HG03565 (cell line): ENCODE results near the gene FAM13A.
A peak's percentile ranks its signal among the peaks of the same experiment; 100 is the strongest.
"Not testable (repeated sequence)": the region's sequence is repeated elsewhere in the genome, so short reads cannot be mapped to it uniquely, and the experiment has no call there.

Experiments
- ATAC-seq: cut with Tn5 transposase; IDR thresholded peaks from one replicate; pipeline ENCODE4 v1.9.1; 2021; ENCODE audit warnings: mild to moderate bottlenecking, moderate library complexity; ENCODE audit not compliant: unreplicated experiment

FAM13A gene

DNA sequence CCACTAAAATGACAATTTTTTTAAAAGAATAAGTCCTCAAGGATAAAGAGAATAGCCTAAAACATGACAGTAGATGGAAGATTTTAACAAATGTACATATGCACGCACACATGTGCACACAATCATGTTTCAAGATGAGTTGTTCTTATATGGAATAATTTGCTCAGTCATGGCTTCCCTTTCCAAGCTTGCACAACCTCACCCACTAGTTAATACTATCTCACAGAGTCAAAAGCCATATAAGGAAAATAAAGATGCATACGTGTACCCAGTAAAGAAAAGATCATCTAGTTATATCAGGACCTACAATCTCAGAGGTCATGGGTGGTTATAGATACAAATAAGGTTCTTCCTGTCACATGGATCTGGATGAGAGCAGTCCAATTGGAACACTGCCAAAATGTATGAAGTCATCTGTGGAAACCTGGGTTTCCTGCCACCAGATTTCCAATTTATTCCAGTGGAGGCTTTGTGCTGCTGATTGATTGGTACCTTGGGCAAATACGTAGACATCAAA lies 56.1 kb downstream of the FAM13A start:
- ATAC-seq: no peak

DNA sequence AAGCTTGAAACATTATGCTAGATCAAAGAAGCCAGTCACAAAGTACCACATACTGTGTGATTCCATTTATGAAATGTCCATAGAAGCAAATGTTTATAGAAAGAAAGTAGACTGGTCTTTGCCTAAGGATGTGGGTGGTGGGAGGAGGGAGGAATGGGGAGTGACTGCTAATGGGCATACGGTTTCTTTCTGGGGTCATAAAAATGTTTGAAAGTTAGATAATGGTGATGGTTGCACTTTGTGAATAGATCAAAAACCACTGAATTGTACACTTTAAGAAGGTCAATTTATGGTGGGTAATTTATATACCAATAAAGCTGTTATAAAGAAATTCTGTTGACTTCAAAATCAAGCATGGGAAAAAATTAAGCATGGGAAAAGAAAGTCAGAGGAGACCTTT lies 56.6 kb downstream of the FAM13A start:
- ATAC-seq: no peak

GRCh38 chr4:88999392-88999930 lies 57.5 kb downstream of the FAM13A start:
- no peak for ATAC-seq

- ATAC-seq: no peak
Measured at GRCh38 chr4:88998891-88999290, 58.1 kb downstream of the FAM13A start.

- no peak for ATAC-seq
Measured at GRCh38 chr4:88998001-88998400, 59.0 kb downstream of the FAM13A start.

- no peak for ATAC-seq
Measured at GRCh38 chr4:88995874-88996273, 61.1 kb downstream of the FAM13A start.

GRCh38 chr4:88995257-88995656 lies 61.7 kb downstream of the FAM13A start:
- not testable (repeated sequence) for ATAC-seq

DNA sequence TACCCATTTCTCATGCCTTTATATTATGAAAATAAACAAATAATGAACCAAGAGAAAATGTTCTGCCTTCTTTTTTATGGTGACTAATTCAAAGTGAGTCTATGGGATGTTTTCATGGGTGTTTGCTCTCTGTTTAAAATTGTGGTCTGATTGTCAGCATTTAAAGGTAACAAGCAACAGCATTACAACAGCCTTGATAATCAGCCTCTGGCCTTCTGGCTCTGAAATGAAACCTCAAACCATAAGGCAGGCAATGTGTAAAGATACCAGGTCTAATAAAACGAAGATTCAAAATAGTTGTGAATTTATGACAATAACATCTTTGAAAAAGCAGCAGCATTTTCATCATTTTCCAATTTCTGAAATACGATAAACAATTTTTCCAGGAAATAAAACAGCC lies 63.7 kb downstream of the FAM13A start:
- ATAC-seq: no peak

DNA sequence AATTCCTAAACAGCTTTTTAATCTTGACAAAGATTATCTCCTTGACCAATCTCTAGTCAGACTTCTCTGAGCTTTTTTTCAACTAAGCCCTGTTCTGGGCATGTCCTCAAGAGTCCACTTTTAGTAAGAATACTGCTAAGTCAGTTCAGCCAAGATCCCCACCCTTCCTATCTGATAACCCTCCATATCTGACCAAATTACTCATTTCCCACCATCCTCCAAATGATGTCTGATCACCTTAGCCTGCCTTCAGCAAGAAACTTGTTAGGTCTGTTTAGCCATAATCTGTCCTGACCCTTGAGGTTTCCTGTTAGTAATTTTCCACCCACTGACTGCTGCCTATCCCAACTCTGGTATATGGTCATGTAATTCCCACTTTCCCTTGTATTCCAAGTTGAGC lies 65.2 kb downstream of the FAM13A start:
- no peak for ATAC-seq

DNA sequence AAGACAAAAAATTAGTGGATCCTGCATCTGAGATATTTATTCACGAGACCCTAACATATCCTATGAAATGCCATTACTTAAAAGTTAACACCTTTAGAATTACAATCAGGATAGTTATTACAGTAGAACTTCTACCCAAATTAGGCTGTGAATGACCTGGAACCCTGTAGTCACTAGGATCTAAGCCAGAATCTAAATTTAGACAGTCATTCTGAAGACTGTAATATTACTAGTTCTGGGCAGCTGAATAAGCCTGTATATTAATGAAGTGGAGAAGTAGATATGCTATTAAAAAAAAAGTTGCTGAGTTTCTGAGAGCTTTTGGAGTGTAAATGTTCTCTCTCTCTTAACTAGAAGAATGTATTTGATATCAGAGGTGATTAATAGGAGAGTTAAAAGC lies 67.0 kb downstream of the FAM13A start:
- ATAC-seq: no peak

GRCh38 chr4:88985088-88985773 lies 71.8 kb downstream of the FAM13A start:
- ATAC-seq: no peak

DNA sequence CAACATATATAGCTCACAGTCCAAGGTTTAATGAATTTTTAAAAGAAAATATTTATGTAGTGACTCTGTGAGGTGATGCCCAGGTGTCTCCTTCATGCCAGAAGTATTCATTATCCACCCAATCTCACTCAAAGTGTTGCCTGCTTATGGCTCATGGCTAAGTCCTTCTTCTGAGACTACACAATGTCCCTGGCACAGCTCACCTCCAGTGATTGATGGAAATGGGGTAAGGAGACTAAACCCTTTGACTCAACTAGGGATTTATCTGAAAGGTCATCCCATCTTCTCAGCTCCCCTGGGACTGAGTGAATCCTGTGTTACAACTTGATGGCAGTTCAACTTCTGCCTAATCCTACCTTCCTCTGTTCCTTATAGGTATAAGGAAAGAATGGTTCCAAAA lies 74.2 kb downstream of the FAM13A start:
- ATAC-seq: no peak

DNA sequence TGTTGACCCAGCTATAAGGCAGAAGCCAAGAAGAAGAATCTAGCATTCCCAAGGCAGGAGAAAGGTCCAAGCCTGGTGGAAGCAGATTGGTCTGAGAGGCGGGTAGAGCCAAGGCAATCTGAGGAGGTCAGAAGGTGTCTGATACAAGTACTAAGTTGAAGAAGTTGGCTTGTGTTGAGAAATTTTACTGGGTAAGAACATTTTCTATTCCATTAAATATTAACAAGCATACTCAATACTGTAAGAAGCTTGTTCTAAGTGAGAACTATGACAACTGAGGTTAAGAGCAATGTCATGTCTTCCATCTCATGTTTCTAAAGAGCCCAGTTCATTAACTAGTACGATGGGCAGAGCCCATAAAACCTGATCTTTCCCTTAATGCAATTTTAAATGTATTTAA lies 75.0 kb downstream of the FAM13A start:
- peak; percentile 43 for ATAC-seq

DNA sequence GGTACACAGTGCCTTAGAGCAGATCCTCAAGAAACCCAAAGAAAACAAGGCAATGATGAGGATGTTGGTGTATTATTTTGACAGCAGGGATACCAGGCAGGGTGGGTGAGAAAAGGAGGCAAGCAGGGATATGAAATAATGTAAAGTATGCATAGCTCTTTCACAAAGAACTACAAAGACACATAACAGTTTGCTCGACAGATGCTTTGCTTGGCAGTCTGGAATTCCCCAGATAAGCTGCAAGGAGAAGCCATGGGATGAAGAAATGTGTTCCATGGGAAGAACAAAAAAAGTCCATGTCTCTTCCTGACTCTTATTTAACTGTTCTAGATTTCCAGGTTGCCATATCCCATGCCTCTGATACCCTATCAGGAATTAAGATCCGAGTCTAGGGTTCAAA lies 75.4 kb downstream of the FAM13A start:
- no peak for ATAC-seq

GRCh38 chr4:88979276-88979675 lies 77.7 kb downstream of the FAM13A start:
- no peak for ATAC-seq

- ATAC-seq: no peak
Measured at GRCh38 chr4:88976775-88977035, 80.3 kb downstream of the FAM13A start.

DNA sequence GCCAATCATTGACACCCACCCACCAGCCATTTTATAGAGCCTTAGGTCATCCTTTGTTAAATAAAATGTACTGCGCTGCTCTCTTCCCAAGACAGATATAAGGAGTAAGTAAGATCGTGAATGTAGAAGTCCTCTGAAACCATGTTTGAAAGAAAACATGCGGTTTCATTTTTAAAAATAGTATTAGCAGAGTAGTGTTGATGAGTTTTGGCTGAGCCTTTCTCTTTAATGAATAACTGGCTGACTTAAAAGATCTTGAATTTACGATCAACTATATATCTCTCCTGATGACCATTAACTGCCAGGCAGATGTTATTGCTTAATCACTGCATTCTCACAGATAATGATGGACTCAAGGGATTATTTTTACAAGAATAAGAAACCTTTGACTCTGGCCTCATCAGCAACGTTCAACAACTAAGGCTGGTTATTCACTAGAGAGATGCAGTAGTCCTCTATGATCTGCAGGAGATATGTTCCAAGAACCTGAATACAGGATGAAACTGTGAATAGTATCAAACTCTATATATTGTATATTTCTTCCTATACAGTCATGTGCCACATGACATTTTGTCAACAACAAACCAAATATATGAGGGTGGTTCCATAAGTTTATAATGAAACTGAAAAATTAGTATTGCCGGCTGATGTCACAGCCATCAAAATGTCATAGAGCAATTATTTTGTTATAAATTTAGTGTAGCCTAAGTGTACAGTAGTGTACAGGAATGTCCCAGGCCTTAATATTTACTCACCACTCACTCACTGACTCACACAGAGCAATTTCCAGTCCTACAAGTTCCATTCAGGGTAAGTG lies 80.8 kb downstream of the FAM13A start:
- ATAC-seq: no peak

GRCh38 chr4:88971536-88971935 lies 85.4 kb downstream of the FAM13A start:
- ATAC-seq: no peak

DNA sequence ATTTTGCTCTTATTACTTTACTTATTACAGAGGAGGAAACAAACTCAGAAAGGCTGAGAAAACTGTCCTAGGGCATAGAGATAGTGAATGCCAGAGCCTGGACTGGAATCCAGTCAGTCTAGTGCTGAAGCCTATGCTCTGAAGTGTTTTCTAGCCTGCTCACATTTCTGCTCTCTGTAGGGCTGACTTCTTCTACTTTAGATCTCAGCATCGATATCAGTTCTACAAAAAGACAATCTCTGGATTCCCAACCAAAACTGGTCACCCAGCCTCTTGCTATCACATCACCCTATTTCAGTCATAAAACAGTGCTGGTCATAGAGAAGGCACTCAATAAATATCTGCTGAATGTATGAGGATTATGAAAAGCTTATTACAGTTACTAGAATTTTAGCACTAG lies 87.2 kb downstream of the FAM13A start:
- no peak for ATAC-seq

DNA sequence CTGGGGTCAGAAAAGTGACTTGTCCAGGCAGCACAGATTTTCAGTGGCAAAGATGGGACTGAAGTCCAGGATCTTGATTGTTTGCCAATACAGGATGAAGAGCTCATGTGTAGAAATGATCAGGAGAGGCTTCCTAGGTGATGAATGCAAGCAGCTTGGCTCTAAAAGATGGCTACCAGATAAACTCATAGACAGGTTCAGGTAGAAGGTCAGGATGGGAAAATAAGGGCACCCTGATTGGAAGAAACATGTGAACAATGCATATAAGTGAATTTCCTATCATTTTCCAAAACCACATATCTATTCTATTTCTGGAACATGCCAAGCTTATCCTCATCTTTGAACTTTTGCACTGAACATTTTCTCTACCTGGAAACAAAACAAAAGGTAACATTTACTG lies 87.7 kb downstream of the FAM13A start:
- ATAC-seq: no peak

- ATAC-seq: no peak
Measured at GRCh38 chr4:88967883-88968331, 89.1 kb downstream of the FAM13A start.

DNA sequence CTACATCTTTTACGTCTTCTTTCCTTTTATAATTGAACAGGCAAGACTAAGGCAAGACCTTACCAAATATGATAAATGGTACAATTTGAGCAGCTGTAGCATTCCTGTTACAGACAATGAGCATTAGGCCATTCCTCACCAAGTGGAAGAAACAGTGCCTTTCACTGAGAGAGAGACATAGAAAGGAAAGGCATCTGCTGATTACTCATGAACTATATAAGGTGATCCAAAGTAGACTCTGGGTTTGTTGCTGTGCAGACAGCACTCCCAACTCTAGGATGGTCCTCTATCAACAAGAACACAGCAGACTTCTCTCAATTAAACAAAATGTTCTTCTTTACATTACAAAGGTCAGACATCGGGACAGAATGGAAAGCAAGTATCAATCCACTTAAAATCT lies 91.9 kb downstream of the FAM13A start:
- ATAC-seq: no peak
